AG04449 (cell line): Measurements from ENCODE around the gene F3.
A peak's percentile ranks its signal among the peaks of the same experiment; 100 is the strongest.

Experiments used
- CTCF ChIA-PET: fragments of 350-600 bp; formaldehyde crosslinking; extraction: SDS; loops from one replicate; lab custom pipeline; 2021; ENCODE audit warnings: antibody characterized with exemption; lab: Yijun Ruan, JAX
- POLR2A ChIA-PET: fragments of 400-600, 350-600 bp; formaldehyde crosslinking; extraction: SDS; loops from one replicate; lab custom pipeline; 2020; ENCODE audit warnings: antibody characterized with exemption, inconsistent platforms; lab: Yijun Ruan, JAX
- DNase-seq: peaks from one replicate; pipeline ENCODE4 v3.0.0-alpha.2; 2010; ENCODE audit warnings: low read depth, low spot score
- H3K4me3 ChIP-seq: 2 replicates; pipeline ENCODE4 v1.5.1; 2011; ENCODE audit warnings: low read depth, mild to moderate bottlenecking, control low read depth, low read length
- TF ChIP-seq, protein P1 (sequence below): IDR thresholded peaks from one replicate; pipeline ENCODE4 v1.5.1; 2011; ENCODE audit warnings: mild to moderate bottlenecking, moderate library complexity, low read length, control low read depth, inconsistent platforms; ENCODE audit not compliant: insufficient read depth; ENCODE audit errors: missing control alignments

The F3 gene

DNA sequence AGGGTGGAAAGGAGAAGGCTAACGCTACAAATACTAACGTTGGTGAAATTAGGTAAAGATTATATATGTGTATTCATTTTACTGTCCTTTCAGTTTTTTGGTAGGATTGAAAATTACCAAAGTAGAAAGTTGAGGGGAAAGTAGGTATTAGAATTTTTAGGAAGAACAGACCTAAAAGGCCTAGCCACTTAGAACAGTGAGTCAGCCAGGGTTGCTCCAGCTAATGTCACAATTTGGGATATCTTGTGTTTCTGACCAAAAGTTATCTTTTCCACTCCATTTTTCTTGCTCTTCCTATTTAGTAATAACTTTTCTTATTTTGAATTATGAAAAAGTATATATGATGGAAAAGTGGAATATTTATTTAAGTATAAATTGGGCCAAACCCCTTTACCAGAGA, 40.1 kb downstream of the F3 start:
- TF ChIP-seq, protein P1, sequence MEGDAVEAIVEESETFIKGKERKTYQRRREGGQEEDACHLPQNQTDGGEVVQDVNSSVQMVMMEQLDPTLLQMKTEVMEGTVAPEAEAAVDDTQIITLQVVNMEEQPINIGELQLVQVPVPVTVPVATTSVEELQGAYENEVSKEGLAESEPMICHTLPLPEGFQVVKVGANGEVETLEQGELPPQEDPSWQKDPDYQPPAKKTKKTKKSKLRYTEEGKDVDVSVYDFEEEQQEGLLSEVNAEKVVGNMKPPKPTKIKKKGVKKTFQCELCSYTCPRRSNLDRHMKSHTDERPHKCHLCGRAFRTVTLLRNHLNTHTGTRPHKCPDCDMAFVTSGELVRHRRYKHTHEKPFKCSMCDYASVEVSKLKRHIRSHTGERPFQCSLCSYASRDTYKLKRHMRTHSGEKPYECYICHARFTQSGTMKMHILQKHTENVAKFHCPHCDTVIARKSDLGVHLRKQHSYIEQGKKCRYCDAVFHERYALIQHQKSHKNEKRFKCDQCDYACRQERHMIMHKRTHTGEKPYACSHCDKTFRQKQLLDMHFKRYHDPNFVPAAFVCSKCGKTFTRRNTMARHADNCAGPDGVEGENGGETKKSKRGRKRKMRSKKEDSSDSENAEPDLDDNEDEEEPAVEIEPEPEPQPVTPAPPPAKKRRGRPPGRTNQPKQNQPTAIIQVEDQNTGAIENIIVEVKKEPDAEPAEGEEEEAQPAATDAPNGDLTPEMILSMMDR = no peak
- CTCF ChIA-PET = interaction anchor here (2.2 to 11.8 kb wide), 5 partner anchors 11 to 304 kb away, joined by 5 to 61 read pairs (median 16); no protein-coding TSS in a partner anchor
- H3K4me3 ChIP-seq = no peak overlapping the region
- POLR2A ChIA-PET = no interaction called here
- no peak for DNase-seq

DNA sequence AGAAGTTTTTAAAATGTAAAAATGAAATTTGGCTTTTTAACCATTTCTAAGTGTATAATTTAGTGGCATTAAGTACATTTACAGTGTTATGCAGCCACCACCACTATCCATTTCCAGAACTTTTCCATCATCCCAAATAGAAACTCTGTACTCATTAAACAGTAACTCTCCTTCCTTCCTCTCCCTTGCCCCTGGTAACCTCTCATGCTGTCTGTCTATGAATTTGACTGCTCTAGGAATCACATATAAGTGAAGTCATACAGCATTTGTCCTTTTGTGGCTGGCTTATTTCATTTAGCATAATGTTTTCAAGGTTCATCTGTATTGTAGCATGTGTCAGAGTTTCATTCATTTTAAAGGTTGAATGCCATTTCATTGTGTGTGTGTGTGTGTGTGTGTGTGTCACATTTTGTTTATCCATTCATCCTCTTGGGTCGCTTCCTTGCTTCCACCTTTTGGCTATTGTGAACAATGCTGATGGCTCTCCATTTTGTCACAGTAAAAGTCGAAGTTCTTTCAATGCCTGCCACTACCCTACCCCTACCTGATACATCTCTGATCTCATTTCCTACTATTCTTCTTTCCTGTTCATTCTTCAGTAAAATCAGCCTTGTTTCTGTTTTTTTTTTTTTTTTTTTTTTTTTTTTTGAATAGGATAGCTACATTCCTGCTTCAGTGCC, 45.3 kb downstream of the F3 start:
- ChIA-PET POLR2A (no interaction called here), CTCF (interaction anchor here (1.6 to 11.8 kb wide), 2 partner anchors 14 to 309 kb away, joined by 7 to 61 read pairs; no protein-coding TSS in a partner anchor)
- TF ChIP-seq, protein P1 = no peak
- no peak for DNase-seq
- H3K4me3 ChIP-seq = no peak overlapping the region

DNA sequence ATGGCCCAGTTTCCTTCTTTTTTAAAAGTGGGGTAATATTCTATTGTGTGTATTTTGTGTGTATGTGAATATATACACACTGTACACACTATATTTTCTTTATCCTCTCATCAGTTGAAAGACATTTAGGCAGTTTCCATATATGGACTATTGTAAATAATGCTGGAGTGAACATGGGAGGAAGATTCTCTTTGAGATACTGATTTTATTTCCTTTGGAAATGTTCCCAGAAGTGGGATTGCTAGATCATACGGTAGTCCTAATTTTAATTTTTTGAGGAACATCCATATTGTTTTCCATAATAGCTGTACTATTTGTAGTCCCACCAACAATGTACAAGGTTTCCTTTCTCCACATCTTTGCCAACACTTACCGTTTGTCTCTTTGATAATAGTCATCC, 51.0 kb downstream of the F3 start:
- ChIA-PET POLR2A (no interaction called here), CTCF (interaction anchor here (0.9 to 1.9 kb wide), 4 partner anchors 9 to 314 kb away, joined by 3 to 6 read pairs (median 4); no protein-coding TSS in a partner anchor)
- H3K4me3 ChIP-seq = no peak overlapping the region
- no peak for DNase-seq
- TF ChIP-seq, protein P1 = no peak

DNA sequence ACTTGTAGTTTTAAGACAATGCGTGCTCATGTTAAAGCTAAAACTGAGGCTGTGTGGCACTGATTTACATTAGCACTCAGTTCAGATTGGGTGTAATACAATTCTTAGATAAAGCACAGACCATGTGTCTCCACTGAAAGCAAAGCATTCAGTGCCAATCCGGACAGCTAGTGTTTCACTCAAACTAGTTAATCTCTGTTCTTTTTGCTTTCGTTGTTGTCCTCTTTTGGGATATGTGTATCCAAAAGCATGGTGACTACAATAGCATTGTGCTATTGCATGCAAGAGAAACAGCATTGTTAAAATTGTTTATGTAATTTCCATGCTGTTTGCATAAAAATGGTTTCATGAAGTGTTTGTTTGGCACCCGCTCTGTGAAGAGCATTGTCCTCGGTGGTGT, 54.6 kb downstream of the F3 start:
- no peak for DNase-seq
- ChIA-PET CTCF (interaction anchor here (0.6 to 8.4 kb wide), 5 partner anchors 9 to 318 kb away, joined by 3 to 225 read pairs (median 3); no protein-coding TSS in a partner anchor), POLR2A (no interaction called here)
- TF ChIP-seq, protein P1 = no peak
- no peak overlapping the region for H3K4me3 ChIP-seq

DNA sequence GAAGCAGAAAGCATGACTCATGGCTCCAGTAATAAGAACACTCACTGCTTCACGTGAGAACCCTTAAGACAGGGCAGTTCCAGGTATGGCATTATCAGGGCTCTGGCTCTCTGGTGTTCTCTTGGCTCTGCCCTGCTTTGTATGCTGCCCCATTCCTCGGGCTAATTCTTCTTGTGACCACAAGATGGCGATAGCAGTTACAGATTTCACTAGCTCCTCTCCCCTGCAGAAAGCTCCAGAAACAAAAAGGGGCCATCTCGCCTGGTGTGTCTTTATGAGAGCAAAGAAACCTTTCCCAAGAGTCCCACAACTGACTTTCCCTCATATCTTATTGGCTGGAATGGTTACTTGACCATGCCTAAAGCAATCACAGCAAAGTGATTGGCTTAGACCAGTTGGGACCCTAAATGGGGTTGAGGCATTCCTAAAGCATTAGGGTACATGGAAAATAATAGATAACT, 60.1 kb downstream of the F3 start:
- peak; percentile 23 for DNase-seq
- POLR2A ChIA-PET = no interaction called here
- no peak overlapping the region for H3K4me3 ChIP-seq

DNA sequence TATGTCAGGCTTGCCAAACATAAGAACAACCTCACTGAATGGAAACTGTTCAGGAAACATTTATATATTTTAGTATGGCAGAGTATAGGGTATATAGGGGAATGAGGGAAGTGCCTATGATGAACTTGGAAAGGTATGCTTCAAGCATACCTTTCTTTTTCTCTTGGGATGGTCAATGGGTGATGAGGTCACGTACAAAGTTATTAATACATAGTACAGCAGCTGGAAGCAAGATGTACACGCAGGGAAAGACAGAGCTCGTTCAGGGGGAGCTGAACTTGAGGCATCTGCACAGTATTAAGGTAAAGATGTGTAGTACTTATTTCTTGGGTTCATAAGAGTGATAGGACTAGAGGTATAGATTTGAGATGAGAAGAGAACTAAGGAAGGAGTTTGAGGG, 61.9 kb downstream of the F3 start:
- no peak overlapping the region for H3K4me3 ChIP-seq
- ChIA-PET CTCF (interaction anchor here (0.5 to 8.4 kb wide), 8 partner anchors 10 to 521 kb away, joined by 3 to 225 read pairs (median 4); no protein-coding TSS in a partner anchor), POLR2A (no interaction called here)
- TF ChIP-seq, protein P1 = no peak
- no peak for DNase-seq

More for the DNA sequence above, 60.1 kb downstream of the F3 start:
- CTCF ChIA-PET = interaction anchor here (0.6 to 8.4 kb wide), 28 partner anchors 8 to 578 kb away, joined by 3 to 225 read pairs (median 4); no protein-coding TSS in a partner anchor
- TF ChIP-seq, protein P1 = peak; percentile 69
